ENCODE results near the gene SCFD2. TPM values are rescaled to one million over a fixed set of nuclear protein-coding genes. Genes with fewer than 3 reads are reported as not detected.

SCFD2 gene
- total RNA-seq, 1 donor from 2014 or later, result 11.0 TPM

GRCh38 chr4:52912608-52913007 is 453.3 kb downstream of the SCFD2 start:
- no peak for TF ChIP-seq CTCF (IDR thresholded peaks at IDR 0.05; ENCODE audit: insufficient read depth, low read length, poor library complexity, severe bottlenecking)
- H3K27me3 ChIP-seq (ENCODE audit: control insufficient read depth, insufficient read depth, low read length), result no peaks in the 10 kb centered on the region
- DNase-seq (ENCODE audit: low read depth), result no peak
- H3K4me3 ChIP-seq (ENCODE audit: low read depth, low read length), result no peak overlapping the region
- H3K36me3 ChIP-seq (ENCODE audit: control insufficient read depth, insufficient read depth, low read length), result no peaks in the 10 kb centered on the region

GRCh38 chr4:52911684-52912294 is 454.1 kb downstream of the SCFD2 start:
- DNase-seq (ENCODE audit: low read depth), result peak; percentile 16
- peak; percentile 81 for TF ChIP-seq CTCF (IDR thresholded peaks at IDR 0.05; ENCODE audit: insufficient read depth, low read length, poor library complexity, severe bottlenecking)
- H3K4me3 ChIP-seq (ENCODE audit: low read depth, low read length), result no peak overlapping the region
- no peaks in the 10 kb centered on the region for H3K36me3 ChIP-seq (ENCODE audit: control insufficient read depth, insufficient read depth, low read length)
- H3K27me3 ChIP-seq (ENCODE audit: control insufficient read depth, insufficient read depth, low read length), result no peaks in the 10 kb centered on the region

- DNase-seq (ENCODE audit: low read depth), result no peak
- H3K27me3 ChIP-seq (ENCODE audit: control insufficient read depth, insufficient read depth, low read length), result no peaks in the 10 kb centered on the region
- H3K36me3 ChIP-seq (ENCODE audit: control insufficient read depth, insufficient read depth, low read length), result no peaks in the 10 kb centered on the region
- no peak overlapping the region for H3K4me3 ChIP-seq (ENCODE audit: low read depth, low read length)
- TF ChIP-seq CTCF (IDR thresholded peaks at IDR 0.05; ENCODE audit: insufficient read depth, low read length, poor library complexity, severe bottlenecking), result no peak
These were observed 455.7 kb downstream of the SCFD2 start for GRCh38 chr4:52910115-52910514.

GRCh38 chr4:52907510-52907909 is 458.4 kb downstream of the SCFD2 start:
- no peaks in the 10 kb centered on the region for H3K36me3 ChIP-seq (ENCODE audit: control insufficient read depth, insufficient read depth, low read length)
- TF ChIP-seq CTCF (IDR thresholded peaks at IDR 0.05; ENCODE audit: insufficient read depth, low read length, poor library complexity, severe bottlenecking), result no peak
- DNase-seq (ENCODE audit: low read depth), result no peak
- no peaks in the 10 kb centered on the region for H3K27me3 ChIP-seq (ENCODE audit: control insufficient read depth, insufficient read depth, low read length)
- H3K4me3 ChIP-seq (ENCODE audit: low read depth, low read length), result no peak overlapping the region

GRCh38 chr4:52904421-52904820 is 461.4 kb downstream of the SCFD2 start:
- no peak for TF ChIP-seq CTCF (IDR thresholded peaks at IDR 0.05; ENCODE audit: insufficient read depth, low read length, poor library complexity, severe bottlenecking)
- Histone ChIP-seq H3K36me3 (ENCODE audit: control insufficient read depth, insufficient read depth, low read length) (no peaks in the 10 kb centered on the region), H3K4me3 (ENCODE audit: low read depth, low read length) (no peak overlapping the region), H3K27me3 (ENCODE audit: control insufficient read depth, insufficient read depth, low read length) (no peaks in the 10 kb centered on the region)
- DNase-seq (ENCODE audit: low read depth), result no peak

- no peak for TF ChIP-seq CTCF (IDR thresholded peaks at IDR 0.05; ENCODE audit: insufficient read depth, low read length, poor library complexity, severe bottlenecking)
These were observed 462.6 kb downstream of the SCFD2 start for GRCh38 chr4:52903273-52903672.

More at GRCh38 chr4:52903273-52903672, 462.6 kb downstream of the SCFD2 start:
- no peak for DNase-seq (ENCODE audit: low read depth)
- no peaks in the 10 kb centered on the region for H3K27me3 ChIP-seq (ENCODE audit: control insufficient read depth, insufficient read depth, low read length)
- no peaks in the 10 kb centered on the region for H3K36me3 ChIP-seq (ENCODE audit: control insufficient read depth, insufficient read depth, low read length)
- no peak overlapping the region for H3K4me3 ChIP-seq (ENCODE audit: low read depth, low read length)
